K562 (cell line): Measurements from ENCODE around the gene GNAI2. TPM values are rescaled to one million over a fixed set of nuclear protein-coding genes. Genes with fewer than 3 reads are reported as not detected.
A peak's percentile ranks its signal among the peaks of the same experiment; 100 is the strongest.

Source experiments
- ATAC-seq: fragments of 200-7000 bp; cut with Tn5 transposase; 3 replicates; pipeline ENCODE4 v1.9.1; 2020; ENCODE audit warnings: moderate library complexity
- BruUV-seq: library from RNA; stranded (reverse); fragments of 400-500 nt; replicated peaks from 2 replicates; lab custom pipeline; 2021; lab: Mats Ljungman, UMichigan
- CTCF ChIA-PET: fragments of 300-600 bp; formaldehyde crosslinking; extraction: SDS; loops from one replicate; lab custom pipeline; 2021; ENCODE audit warnings: low intra/inter-chr PET ratio; lab: Yijun Ruan, JAX
- POLR2A ChIA-PET: fragments of 300-600, 350-650 bp; sonication (Branson Sonifier 250); formaldehyde crosslinking; extraction: SDS; loops from one replicate; lab custom pipeline; 2021; ENCODE audit warnings: antibody characterized with exemption, inconsistent platforms; lab: Yijun Ruan, JAX
- DNase-seq, 4 experiments: peaks; one replicate each; pipeline versions ENCODE4 v3.0.0 to v3.0.0-alpha.2; 2011 to 2018; ENCODE audit warnings: low spot score in 3 of 4, mixed read lengths in 3 of 4; ENCODE audit errors: extremely low read depth in 1 of 4
- FAIRE-seq: peaks from 2 replicates; lab custom pipeline; 2011; peaks lifted over from hg19 to GRCh38; lab: Jason Lieb, UNC
- H2AFZ ChIP-seq: 2 replicates; pipeline ENCODE4 v1.6.0; 2011; ENCODE audit warnings: low read depth, low read length, control low read depth, inconsistent platforms
- H3K27ac ChIP-seq: fragments of 200-600 bp; 3 replicates; pipeline ENCODE4 v1.8.0; 2011; ENCODE audit warnings: low read depth, mild to moderate bottlenecking, control low read depth, inconsistent platforms, low read length, moderate library complexity, mixed read lengths; ENCODE audit errors: extremely low read depth
- H3K27me3 ChIP-seq, 2 experiments: fragments of 300-600 bp in 1 of 2; 2 replicates in 1 of 2; 3 replicates in 1 of 2; pipeline versions ENCODE4 v1.6.0 to v1.8.0; 2011; ENCODE audit warnings: inconsistent platforms in 2 of 2, low read length in 2 of 2, mild to moderate bottlenecking in 1 of 2, mixed read lengths in 1 of 2, moderate library complexity in 1 of 2; ENCODE audit not compliant: control insufficient read depth in 2 of 2, insufficient read depth in 2 of 2
- H3K36me3 ChIP-seq: fragments of 300-600 bp; 3 replicates; pipeline ENCODE4 v1.8.0; 2011; ENCODE audit warnings: mild to moderate bottlenecking, low read length, inconsistent platforms; ENCODE audit not compliant: control insufficient read depth, insufficient read depth
- H3K4me1 ChIP-seq, 2 experiments: fragments of 200-600 bp in 1 of 2; replicated peaks in 1 of 2; 2 replicates in 1 of 2; 3 replicates in 1 of 2; pipeline versions ENCODE4 v1.5.1 to v1.8.0; 2011; ENCODE audit warnings: inconsistent platforms in 2 of 2, low read length in 2 of 2, mild to moderate bottlenecking in 1 of 2, mixed read lengths in 1 of 2, moderate library complexity in 1 of 2; ENCODE audit not compliant: control insufficient read depth in 2 of 2, insufficient read depth in 2 of 2
- H3K4me2 ChIP-seq: 2 replicates; pipeline ENCODE4 v1.6.1; 2011; ENCODE audit warnings: low read length, control low read depth, inconsistent platforms, mixed read lengths; ENCODE audit not compliant: insufficient read depth
- H3K4me3 ChIP-seq: fragments of 200-600 bp; sonication (generic), shearing (Covaris generic); 2 replicates; pipeline ENCODE4 v1.5.1; 2016; ENCODE audit warnings: control low read depth, inconsistent platforms
- H3K79me2 ChIP-seq: fragments of 200-600 bp; 3 replicates; pipeline ENCODE4 v1.8.0; 2011; ENCODE audit warnings: low read length, inconsistent platforms; ENCODE audit not compliant: control insufficient read depth, insufficient read depth
- H3K9ac ChIP-seq, 2 experiments: 2 replicates each; pipeline versions ENCODE4 v1.6.0 to v1.6.1; 2011; ENCODE audit warnings: low read depth in 2 of 2, low read length in 2 of 2, control low read depth in 1 of 2, inconsistent platforms in 1 of 2, mild to moderate bottlenecking in 1 of 2, mixed read lengths in 1 of 2; ENCODE audit not compliant: insufficient read depth in 1 of 2
- H3K9me1 ChIP-seq: one replicate; pipeline ENCODE4 v1.6.0; 2011; ENCODE audit warnings: inconsistent platforms, mild to moderate bottlenecking, low read length, moderate library complexity; ENCODE audit not compliant: control insufficient read depth, insufficient read depth
- H3K9me3 ChIP-seq: replicated peaks from 2 replicates; pipeline ENCODE4 v1.5.1; 2011; ENCODE audit warnings: low read depth, low read length, inconsistent platforms; ENCODE audit not compliant: control insufficient read depth, insufficient read depth
- H4K20me1 ChIP-seq: replicated peaks from 2 replicates; pipeline ENCODE4 v1.6.1; 2011; ENCODE audit warnings: low read length, inconsistent platforms, mixed read lengths; ENCODE audit not compliant: control insufficient read depth, insufficient read depth
- NR2F6 ChIP-seq: fragments of 450-650 bp; formaldehyde crosslinking; IDR thresholded peaks from 2 replicates; pipeline ENCODE4 v1.4.0; 2020; ENCODE audit warnings: mild to moderate bottlenecking
- SIRT6 ChIP-seq: IDR thresholded peaks from one replicate; pipeline ENCODE4 v1.6.1; 2012; ENCODE audit warnings: low read depth, mild to moderate bottlenecking, control low read depth, inconsistent platforms, low read length, moderate library complexity
- TAF9B ChIP-seq: fragments of 450-650 bp; IDR thresholded peaks from 2 replicates; pipeline ENCODE4 v1.6.1; 2018; ENCODE audit warnings: mild to moderate bottlenecking; ENCODE audit not compliant: partially characterized antibody
- USF1 ChIP-seq: sonication (generic); formaldehyde crosslinking; IDR thresholded peaks from 2 replicates; pipeline ENCODE4 v1.9.0; 2022; ENCODE audit warnings: mild to moderate bottlenecking, missing genetic modification reagents
- ZNF764 ChIP-seq: fragments of 250-450 bp; sonication (Bioruptor Pico); IDR thresholded peaks from 2 replicates; pipeline ENCODE4 v1.4.0; 2020; ENCODE audit warnings: low read depth, mild to moderate bottlenecking, moderate library complexity
- WGBS: fragments of 100-300 bp; shearing (Covaris generic); methylation state at CpG from one replicate; pipeline ENCODE4 v1.1.6; 2016; ENCODE audit warnings: low coverage, mixed read lengths; ENCODE audit not compliant: insufficient coverage; ENCODE audit errors: missing lambda C conversion rate; 5-methylcytosine and 5-hydroxymethylcytosine counted together
- in situ Hi-C: fragments of 300-500 bp; cut with MboI; formaldehyde crosslinking; loops from 4 replicates; pipeline ENCODE4 v1.15.0; 2018; ENCODE audit warnings: inconsistent platforms, mixed read lengths
- intact Hi-C: fragments of 100-400 bp; cut with micrococcal nuclease; formaldehyde crosslinking; loops from 2 replicates; pipeline ENCODE4 v1.14.2; 2022
- polyA plus RNA-seq, 8 experiments: library from polyadenylated mRNA; depleted of rRNA in 4 of 8; stranded (reverse) in 5 of 8; unstranded in 3 of 8; fragments of >200 nt; fragmentation: Nextera tagmentation in 2 of 8; fragmentation: Illumina TruSeq in 1 of 8; extraction: Ambion mirVana in 2 of 8; extraction: Trizol in 1 of 8; gene quantifications; 2 replicates each; pipeline versions ENCODE4 v1.2.1 to v1.2.3, GENCODE V29; 2011 to 2014; ENCODE audit warnings: inconsistent platforms in 1 of 8, missing spikeins in 1 of 8
- total RNA-seq, 7 experiments: library from RNA; depleted of rRNA in 6 of 7; stranded (reverse); fragments of >200 nt in 6 of 7; fragmentation: Illumina TruSeq in 2 of 7; extraction: Trizol in 2 of 7; gene quantifications; 2 replicates each; pipeline versions ENCODE4 v1.2.1 to v1.2.3, GENCODE V29; 2011 to 2021; ENCODE audit warnings: low replicate concordance in 1 of 7
- TF ChIP-seq, protein P1 (sequence below): fragments of 150-350 bp; conservative IDR thresholded peaks from 2 replicates; pipeline ENCODE4 v1.6.1; 2014; ENCODE audit warnings: low read length

The GNAI2 gene
- total and polyA plus RNA-seq, 9 of the 15 experiments (the other 6 are each of a cell fraction or from before 2014, with no cell fraction given), result 1.1 to 72.2 (median 42.7) TPM

DNA sequence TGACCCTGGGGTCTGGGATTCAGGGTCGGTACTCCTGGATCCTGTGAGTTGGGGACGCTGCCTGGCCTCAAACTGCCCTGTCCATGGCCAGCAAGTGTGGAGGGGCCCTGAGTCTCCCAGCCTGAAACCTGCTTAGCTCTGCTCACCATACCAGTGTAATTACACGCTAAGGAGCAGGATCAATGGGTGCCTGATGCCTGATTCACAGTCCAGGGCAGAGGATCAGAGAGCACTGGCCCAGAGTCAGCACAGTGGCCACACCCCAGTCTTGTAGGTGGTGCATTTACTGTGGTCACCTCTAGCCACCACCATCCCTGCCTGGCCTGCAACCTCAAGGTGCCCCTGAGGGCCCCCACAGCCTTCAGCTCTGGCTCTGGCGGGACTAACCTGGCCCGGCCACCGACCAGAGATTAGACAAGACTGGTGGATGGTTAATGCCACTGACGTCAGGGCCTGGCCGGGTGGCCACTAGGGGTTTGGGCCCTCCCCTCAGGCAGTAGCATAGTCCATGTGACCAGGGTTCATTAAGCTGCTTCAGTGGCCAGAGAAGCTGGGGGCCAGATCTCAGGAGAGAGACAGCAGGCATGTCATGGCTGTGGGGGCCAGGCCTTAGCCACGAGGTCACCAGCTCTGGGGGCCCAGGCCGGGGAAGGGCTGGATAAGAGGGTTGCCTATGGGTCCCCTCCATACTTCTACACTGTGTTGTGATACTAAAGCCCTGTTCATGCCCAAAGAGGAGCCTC lies 34.3 kb upstream of the GNAI2 start:
- CTCF ChIA-PET, result no interaction called here
- peaks cover 15 to 50% of the 10 kb centered on the region in 2 experiments; a peak in 4 of 5 replicates for H3K27me3 ChIP-seq
- peaks cover 0 to 24% of the 10 kb centered on the region in 2 experiments; a peak in 3 of 5 replicates for H3K4me1 ChIP-seq
- BruUV-seq, result no TSS peak
- H3K9me3 ChIP-seq, result no peaks in the 10 kb centered on the region
- no peak overlapping the region for H3K4me2 ChIP-seq
- 3% methylated on average over 6 of the region's 10 CpGs for WGBS
- no peak for FAIRE-seq
- H3K36me3 ChIP-seq, result no peaks in the 10 kb centered on the region
- H3K9me1 ChIP-seq, result no peaks in the 10 kb centered on the region
- POLR2A ChIA-PET, result interaction anchor here (0.6 to 1.3 kb wide), 4 partner anchors 10 to 414 kb away, joined by 3 to 6 read pairs (median 3); partner anchors contain the start of gene GNAT1
- no peak overlapping the region for H3K4me3 ChIP-seq
- no peaks in the 10 kb centered on the region for H3K79me2 ChIP-seq
- H3K27ac ChIP-seq, result no peak overlapping the region
- TF ChIP-seq ZNF764 (CRISPR knock-in tag) (no peak), USF1 (CRISPR knock-in tag) (peak; percentile 51), TAF9B (no peak), NR2F6 (CRISPR knock-in tag) (no peak), SIRT6 (no peak)
- TF ChIP-seq, protein P1, sequence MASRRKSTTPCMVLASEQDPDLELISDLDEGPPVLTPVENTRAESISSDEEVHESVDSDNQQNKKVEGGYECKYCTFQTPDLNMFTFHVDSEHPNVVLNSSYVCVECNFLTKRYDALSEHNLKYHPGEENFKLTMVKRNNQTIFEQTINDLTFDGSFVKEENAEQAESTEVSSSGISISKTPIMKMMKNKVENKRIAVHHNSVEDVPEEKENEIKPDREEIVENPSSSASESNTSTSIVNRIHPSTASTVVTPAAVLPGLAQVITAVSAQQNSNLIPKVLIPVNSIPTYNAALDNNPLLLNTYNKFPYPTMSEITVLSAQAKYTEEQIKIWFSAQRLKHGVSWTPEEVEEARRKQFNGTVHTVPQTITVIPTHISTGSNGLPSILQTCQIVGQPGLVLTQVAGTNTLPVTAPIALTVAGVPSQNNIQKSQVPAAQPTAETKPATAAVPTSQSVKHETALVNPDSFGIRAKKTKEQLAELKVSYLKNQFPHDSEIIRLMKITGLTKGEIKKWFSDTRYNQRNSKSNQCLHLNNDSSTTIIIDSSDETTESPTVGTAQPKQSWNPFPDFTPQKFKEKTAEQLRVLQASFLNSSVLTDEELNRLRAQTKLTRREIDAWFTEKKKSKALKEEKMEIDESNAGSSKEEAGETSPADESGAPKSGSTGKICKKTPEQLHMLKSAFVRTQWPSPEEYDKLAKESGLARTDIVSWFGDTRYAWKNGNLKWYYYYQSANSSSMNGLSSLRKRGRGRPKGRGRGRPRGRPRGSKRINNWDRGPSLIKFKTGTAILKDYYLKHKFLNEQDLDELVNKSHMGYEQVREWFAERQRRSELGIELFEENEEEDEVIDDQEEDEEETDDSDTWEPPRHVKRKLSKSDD, result no peak
- TF ChIP-seq, all 486 proteins: peak for 1
- peak; percentile 60 for ATAC-seq
- H4K20me1 ChIP-seq, result no peaks in the 10 kb centered on the region
- H2AFZ ChIP-seq, result no peak overlapping the region
- peak overlapping the region in 1 of 2 experiments; percentile 26; a peak in 1 of 4 replicates for H3K9ac ChIP-seq
- in situ Hi-C loops, result no loop called here
- intact Hi-C loops, result no loop called here
- peak in 3 of 4 experiments; percentile 16 to 41 (median 22) for DNase-seq
